HG03066 (cell line): Measurements from ENCODE around the gene GYS2.
"Not testable (repeated sequence)": the region's sequence is repeated elsewhere in the genome, so short reads cannot be mapped to it uniquely, and the experiment has no call there.

Source experiments
- ATAC-seq: cut with Tn5 transposase; IDR thresholded peaks from one replicate; pipeline ENCODE4 v1.9.1; 2021; ENCODE audit warnings: low read depth; ENCODE audit not compliant: unreplicated experiment

Gene GYS2

DNA sequence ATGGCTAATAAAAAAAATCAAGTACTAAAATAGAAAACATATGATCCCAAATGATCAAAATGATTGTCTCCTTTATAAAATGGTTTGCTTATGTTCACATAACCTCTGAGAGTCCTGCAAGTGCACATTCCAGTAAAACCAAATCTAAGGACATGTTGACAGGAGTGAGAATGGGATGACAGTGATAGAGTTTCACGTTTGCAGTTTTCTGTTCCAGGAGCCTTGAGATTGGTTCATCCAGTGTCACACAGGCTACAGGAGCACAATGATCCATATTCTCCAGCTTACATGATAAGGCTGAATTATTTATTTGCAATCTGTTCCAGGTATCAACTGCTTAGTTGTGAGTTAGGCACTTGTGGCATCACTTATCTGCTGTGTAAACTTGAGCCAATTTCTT lies 1.5 kb upstream of the GYS2 start:
- no peak for ATAC-seq

DNA sequence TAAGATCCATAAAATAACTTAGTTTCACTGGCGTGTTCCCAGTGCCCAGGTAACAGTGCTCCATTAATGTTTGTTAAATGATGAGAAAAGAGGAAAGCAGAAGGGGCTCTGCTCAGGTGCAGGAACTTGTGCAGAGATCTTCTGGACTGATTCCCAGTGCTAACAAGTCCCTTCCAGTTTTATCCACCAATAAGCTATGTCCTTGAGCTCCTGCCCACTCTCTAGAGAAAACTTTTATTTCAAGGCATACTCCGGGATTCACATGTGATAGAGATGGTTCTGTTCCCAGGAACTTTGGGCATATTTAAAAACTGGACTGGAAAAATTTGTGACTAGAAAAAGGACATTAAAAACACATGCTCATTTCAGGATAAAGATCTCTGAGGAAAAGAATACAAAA lies 1.9 kb downstream of the GYS2 start:
- ATAC-seq, result no peak

DNA sequence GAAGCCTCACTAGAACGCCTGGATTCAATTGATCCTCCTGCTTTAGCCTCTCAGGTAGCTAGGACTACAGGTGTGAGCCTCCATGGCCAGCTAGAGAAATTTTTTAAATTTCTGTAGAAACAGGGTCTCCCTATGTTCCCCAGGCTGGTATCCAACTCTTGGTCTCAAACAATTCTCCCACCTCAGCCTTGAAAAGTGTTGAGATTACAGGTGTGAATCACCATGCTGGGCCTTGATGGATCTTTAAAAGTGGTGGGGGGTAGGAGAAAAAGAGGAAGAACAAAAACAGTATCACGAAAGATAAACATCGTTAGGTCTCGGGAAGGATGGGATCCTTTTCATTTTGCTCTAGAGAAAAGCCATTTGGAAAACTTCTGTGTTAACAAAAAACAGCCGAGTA lies 4.5 kb downstream of the GYS2 start:
- ATAC-seq, result no peak

DNA sequence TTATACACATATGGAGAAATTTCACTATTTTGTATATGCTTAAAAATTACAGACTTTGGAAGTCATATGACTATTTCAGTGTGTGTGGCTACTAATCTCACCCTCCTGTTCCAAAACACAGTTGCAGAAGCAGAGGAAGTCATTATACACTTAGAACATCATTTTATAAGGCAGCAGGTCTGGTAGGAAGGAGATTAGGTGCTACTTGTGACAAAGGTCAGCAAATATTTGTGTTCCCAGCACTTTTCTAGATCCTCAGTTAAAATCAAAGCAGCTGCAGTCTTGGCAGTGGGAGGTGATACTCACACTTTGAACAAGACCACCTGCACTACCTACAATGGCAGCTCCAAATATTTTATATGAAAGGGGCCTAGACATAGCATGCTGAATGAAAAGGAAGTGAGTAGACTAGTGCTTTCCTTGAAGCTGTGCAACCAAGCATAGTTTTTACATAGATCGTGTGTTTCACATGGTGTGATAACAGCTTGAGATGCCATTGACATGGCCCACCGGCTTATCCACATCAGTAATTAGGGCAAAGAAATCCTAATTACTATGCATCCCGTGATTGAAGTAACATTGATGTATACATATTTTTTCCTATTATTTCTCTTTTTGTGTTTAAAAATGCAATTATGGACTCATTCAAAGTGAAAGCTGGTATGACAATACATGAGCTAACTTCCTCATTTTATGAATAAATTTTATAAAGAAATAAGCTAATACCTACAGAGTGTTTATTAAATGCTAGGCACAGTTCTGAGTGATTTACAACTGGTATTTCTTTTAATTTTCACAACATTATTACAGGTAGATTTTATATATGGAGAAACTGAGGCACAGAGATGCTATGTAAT lies 5.3 kb downstream of the GYS2 start:
- no peak for ATAC-seq

- no peak for ATAC-seq
These were observed 6.0 kb downstream of the GYS2 start for GRCh38 chr12:21598651-21599050.

- ATAC-seq, result not testable (repeated sequence)
These were observed 9.3 kb downstream of the GYS2 start for GRCh38 chr12:21595356-21595755.

DNA sequence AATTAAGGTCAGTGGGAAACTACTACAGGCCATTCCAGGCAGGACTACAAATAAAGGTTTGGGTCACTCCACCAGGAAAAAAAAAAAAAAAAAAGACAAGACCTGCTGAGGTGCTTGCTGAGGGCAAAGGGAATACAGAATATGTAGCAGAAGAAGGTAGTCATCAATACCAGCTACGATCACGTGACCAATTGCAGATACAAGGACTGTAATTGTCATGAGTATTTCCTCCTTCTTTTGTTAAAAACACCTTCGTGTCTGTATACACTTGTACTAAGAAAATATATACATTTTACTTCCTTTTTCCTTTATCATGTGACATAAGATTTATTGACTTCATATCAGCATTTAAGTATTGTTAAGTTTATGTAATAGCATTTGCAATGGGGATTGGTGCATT lies 19.2 kb downstream of the GYS2 start:
- no peak for ATAC-seq

DNA sequence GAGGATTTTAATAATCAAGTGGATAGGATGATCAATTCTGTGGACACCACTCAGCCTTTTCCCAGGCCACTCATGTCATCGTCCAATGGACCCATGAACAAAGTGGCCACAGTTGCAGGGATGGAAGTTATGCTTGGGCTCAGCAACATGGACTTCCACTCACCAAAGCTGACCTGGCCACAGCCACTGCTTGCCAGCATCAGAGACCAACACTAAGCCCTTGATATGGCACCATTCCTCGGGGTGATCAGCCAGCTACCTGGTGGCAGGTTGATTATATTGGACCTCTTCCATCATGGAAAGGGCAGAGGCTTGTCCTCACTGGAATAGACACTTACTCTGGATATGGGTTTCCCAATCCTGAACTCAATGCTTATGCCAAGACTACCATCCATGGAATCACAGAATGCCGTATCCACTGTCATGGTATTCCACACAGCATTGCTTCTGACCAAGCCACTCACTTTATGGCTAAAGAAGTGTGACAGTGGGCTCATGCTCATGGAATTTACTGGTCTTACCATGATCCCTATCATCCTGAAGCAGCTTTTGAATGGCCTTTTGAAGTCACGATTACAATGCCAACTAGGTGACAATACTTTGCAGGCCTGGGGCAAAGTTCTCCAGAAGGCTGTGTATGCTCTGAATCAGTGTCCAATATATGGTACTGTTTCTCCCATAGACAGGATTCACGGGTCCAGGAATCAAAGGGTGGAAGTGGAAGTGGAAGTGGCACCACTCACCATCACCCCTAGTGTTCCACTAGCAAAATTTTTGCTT lies 20.1 kb downstream of the GYS2 start:
- not testable (repeated sequence) for ATAC-seq

GRCh38 chr12:21583587-21583986 lies 21.1 kb downstream of the GYS2 start:
- no peak for ATAC-seq

GRCh38 chr12:21580748-21581516 lies 23.7 kb downstream of the GYS2 start:
- no peak for ATAC-seq

GRCh38 chr12:21577516-21577915 lies 27.1 kb downstream of the GYS2 start:
- no peak for ATAC-seq

GRCh38 chr12:21576431-21576830 lies 28.2 kb downstream of the GYS2 start:
- no peak for ATAC-seq

DNA sequence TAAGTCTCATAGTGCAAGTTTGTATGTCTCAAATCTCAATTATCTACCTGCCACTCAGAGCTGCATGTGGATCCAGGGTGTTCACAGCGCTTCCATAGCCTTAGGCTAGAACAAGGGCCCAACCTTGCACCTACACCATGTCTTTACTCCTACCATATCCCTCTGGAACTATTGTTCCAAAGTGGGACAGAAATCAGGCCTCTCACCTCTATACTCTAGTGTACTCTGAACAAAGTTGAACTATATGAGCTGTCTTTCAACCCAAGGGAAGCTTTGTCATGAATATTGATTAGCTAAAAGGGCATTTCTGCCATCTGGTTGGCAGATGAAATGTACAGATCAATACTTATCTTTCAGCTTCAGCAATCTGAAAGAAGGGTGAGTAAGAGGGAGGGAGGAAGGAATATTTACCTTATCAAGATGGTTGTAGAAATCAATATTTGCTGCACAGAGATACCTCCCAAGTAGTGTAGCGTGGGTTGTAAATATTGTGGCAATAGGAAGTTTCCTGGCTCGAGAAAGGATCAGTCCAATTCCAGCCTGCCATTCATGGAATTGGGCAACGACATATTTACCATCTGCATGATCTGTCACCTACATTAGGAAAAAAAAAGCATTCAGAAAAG lies 30.8 kb downstream of the GYS2 start:
- ATAC-seq, result no peak

GRCh38 chr12:21571046-21571445 lies 33.6 kb downstream of the GYS2 start:
- ATAC-seq, result no peak

GRCh38 chr12:21568115-21568514 lies 36.5 kb downstream of the GYS2 start:
- ATAC-seq, result no peak

DNA sequence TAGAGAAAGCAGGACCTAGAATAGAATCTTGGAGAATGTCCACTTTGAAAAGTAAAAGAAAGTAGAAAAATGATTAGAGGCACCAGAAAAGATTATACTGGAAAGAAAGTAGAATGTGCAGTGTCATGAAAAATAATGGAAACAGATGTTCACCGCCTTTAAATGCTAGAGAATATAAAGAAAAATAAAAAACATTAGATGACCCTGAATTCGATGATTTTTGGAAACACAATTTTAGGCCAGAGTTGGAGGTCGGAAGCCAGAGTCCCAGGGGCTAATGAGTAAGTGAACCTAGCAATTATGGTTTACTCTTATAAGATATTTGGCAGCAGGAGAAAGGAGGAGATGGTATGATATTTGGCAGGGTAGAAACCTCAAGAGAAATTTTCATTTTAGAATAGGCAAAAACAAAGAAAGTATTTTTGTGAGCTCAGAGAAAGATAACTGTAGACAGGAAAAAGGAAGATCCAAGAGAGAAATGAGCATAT lies 37.7 kb downstream of the GYS2 start:
- ATAC-seq, result no peak

- ATAC-seq, result no peak
These were observed 38.3 kb downstream of the GYS2 start for GRCh38 chr12:21566223-21566906.

- no peak for ATAC-seq
These were observed 41.8 kb downstream of the GYS2 start for GRCh38 chr12:21562859-21563258.

- no peak for ATAC-seq
These were observed 43.5 kb downstream of the GYS2 start for GRCh38 chr12:21561158-21561557.
